ENCODE data around the gene SLC27A6. TPM values are rescaled to one million over a fixed set of nuclear protein-coding genes. Genes with fewer than 3 reads are reported as not detected.

SLC27A6 gene
- total and polyA plus RNA-seq, 10 of the 15 experiments (the other 5 are each of a cell fraction or from before 2014, with no cell fraction given), result not detected

- in situ Hi-C loops (cut with MboI) (no loop called here), intact Hi-C loops (cut with micrococcal nuclease; ENCODE audit: unreplicated experiment) (no loop called here)
- H2AFZ ChIP-seq (ENCODE audit: control insufficient read depth, low read depth, low read length), result no peak overlapping the region
- POLR2A ChIA-PET, result no interaction called here
- H3K27ac ChIP-seq (ENCODE audit: control insufficient read depth, insufficient read depth), result no peak overlapping the region
- BruUV-seq (replicated peaks), result no TSS peak
- RAD21 ChIA-PET (ENCODE audit: unreplicated experiment), result no interaction called here
- no peak overlapping the region for H3K4me3 ChIP-seq
- ATAC-seq, result no peak
- no peaks in the 10 kb centered on the region for H3K36me3 ChIP-seq (ENCODE audit: control insufficient read depth in 2 of 2, insufficient read depth in 2 of 2, low read length in 1 of 2)
- WGBS (ENCODE audit: insufficient coverage, insufficient replicate concordance, low lambda C conversion rate, missing lambda C conversion rate), result 71% methylated on average over 2 of the region's 2 CpGs
- SMC1A ChIA-PET (ENCODE audit: uncharacterized antibody, unreplicated experiment), result no interaction called here
- H3K79me2 ChIP-seq (ENCODE audit: control insufficient read depth, insufficient read depth, low read length), result no peaks in the 10 kb centered on the region
- no peaks in the 10 kb centered on the region for H3K27me3 ChIP-seq (replicated peaks in 1 of 2; ENCODE audit: control insufficient read depth in 2 of 2, insufficient read depth in 2 of 2, low read length in 1 of 2)
- H3K9me3 ChIP-seq (replicated peaks; ENCODE audit: control insufficient read depth, insufficient read depth, low read length), result no peaks in the 10 kb centered on the region
- no peaks in the 10 kb centered on the region for H4K20me1 ChIP-seq (ENCODE audit: control insufficient read depth, insufficient read depth)
- TF ChIP-seq STAT3 (IDR thresholded peaks at IDR 0.05; ENCODE audit: low read depth, low read length), result no peak
- TF ChIP-seq, protein P1, sequence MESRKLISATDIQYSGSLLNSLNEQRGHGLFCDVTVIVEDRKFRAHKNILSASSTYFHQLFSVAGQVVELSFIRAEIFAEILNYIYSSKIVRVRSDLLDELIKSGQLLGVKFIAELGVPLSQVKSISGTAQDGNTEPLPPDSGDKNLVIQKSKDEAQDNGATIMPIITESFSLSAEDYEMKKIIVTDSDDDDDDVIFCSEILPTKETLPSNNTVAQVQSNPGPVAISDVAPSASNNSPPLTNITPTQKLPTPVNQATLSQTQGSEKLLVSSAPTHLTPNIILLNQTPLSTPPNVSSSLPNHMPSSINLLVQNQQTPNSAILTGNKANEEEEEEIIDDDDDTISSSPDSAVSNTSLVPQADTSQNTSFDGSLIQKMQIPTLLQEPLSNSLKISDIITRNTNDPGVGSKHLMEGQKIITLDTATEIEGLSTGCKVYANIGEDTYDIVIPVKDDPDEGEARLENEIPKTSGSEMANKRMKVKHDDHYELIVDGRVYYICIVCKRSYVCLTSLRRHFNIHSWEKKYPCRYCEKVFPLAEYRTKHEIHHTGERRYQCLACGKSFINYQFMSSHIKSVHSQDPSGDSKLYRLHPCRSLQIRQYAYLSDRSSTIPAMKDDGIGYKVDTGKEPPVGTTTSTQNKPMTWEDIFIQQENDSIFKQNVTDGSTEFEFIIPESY (IDR thresholded peaks at IDR 0.05), result no peak
- no peak for TF ChIP-seq TCF7 (IDR thresholded peaks at IDR 0.05; ENCODE audit: borderline replicate concordance)
- no peak for TF ChIP-seq JUND (IDR thresholded peaks at IDR 0.05; ENCODE audit: low read depth, low read length)
- no peak for TF ChIP-seq WRNIP1 (IDR thresholded peaks at IDR 0.05; ENCODE audit: borderline replicate concordance, low read depth, low read length)
- CTCF ChIA-PET, result no interaction called here
- no peak for DNase-seq (ENCODE audit: low read depth, low spot score)
- no peak overlapping the region for H3K9ac ChIP-seq (ENCODE audit: control insufficient read depth, insufficient read depth, low read length)
- H3K4me1 ChIP-seq (ENCODE audit: control insufficient read depth, insufficient read depth, low read length), result no peaks in the 10 kb centered on the region
- FAIRE-seq, result no peak
- H3K4me2 ChIP-seq (ENCODE audit: control insufficient read depth, insufficient read depth), result no peak overlapping the region
Observed at GRCh38 chr5:129065721-129066120, 100.4 kb downstream of the SLC27A6 start.

DNA sequence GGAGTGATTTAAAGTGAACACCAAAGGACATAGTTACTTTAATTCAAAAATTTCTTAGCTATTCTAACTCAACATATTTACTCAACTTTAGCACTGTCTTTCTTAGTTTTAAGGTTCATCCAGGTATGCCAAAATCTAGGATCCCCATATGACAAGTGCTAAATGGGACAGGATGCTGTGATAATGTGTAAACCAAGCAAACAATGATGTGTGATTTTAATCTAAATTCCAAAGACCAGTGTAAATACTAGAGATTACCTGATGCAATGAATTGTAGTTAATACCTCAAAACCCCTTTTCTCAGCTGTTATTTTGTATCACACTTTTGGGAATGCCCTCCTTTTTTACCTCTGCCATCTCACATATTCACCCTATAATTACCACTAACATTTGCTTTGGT, 102.5 kb downstream of the SLC27A6 start:
- DNase-seq (ENCODE audit: low read depth, low spot score) (no peak), FAIRE-seq (no peak), ATAC-seq (no peak)
- intact Hi-C loops (cut with micrococcal nuclease; ENCODE audit: unreplicated experiment), result no loop called here
- no peak overlapping the region for H3K4me3 ChIP-seq
- no peaks in the 10 kb centered on the region for H3K79me2 ChIP-seq (ENCODE audit: control insufficient read depth, insufficient read depth, low read length)
- in situ Hi-C loops (cut with MboI), result no loop called here
- TF ChIP-seq MLLT1 (IDR thresholded peaks at IDR 0.05) (no peak), E2F4 (IDR thresholded peaks at IDR 0.05; ENCODE audit: low read depth, low read length) (no peak), BCL3 (IDR thresholded peaks at IDR 0.05; ENCODE audit: borderline replicate concordance, insufficient read depth, low read depth, low read length, poor library complexity, severe bottlenecking) (no peak)
- H4K20me1 ChIP-seq (ENCODE audit: control insufficient read depth, insufficient read depth), result no peaks in the 10 kb centered on the region
- no TSS peak for BruUV-seq (replicated peaks)
- ChIA-PET CTCF (no interaction called here), POLR2A (no interaction called here), SMC1A (ENCODE audit: uncharacterized antibody, unreplicated experiment) (interaction anchor here (0.8 kb wide), 1 partner anchor 31 kb away, joined by 3 read pairs; no protein-coding TSS in a partner anchor), RAD21 (ENCODE audit: unreplicated experiment) (no interaction called here)
- H3K9me3 ChIP-seq (replicated peaks; ENCODE audit: control insufficient read depth, insufficient read depth, low read length), result no peaks in the 10 kb centered on the region
- no peaks in the 10 kb centered on the region for H3K4me1 ChIP-seq (ENCODE audit: control insufficient read depth, insufficient read depth, low read length)
- H3K36me3 ChIP-seq (ENCODE audit: control insufficient read depth in 2 of 2, insufficient read depth in 2 of 2, low read length in 1 of 2), result no peaks in the 10 kb centered on the region
- H3K27ac ChIP-seq (ENCODE audit: control insufficient read depth, insufficient read depth), result no peak overlapping the region
- H2AFZ ChIP-seq (ENCODE audit: control insufficient read depth, low read depth, low read length), result no peak overlapping the region
- no peak overlapping the region for H3K4me2 ChIP-seq (ENCODE audit: control insufficient read depth, insufficient read depth)
- H3K27me3 ChIP-seq (replicated peaks in 1 of 2; ENCODE audit: control insufficient read depth in 2 of 2, insufficient read depth in 2 of 2, low read length in 1 of 2), result no peaks in the 10 kb centered on the region
- no peak overlapping the region for H3K9ac ChIP-seq (ENCODE audit: control insufficient read depth, insufficient read depth, low read length)
